Central memory CD8-positive, alpha-beta T cell (primary cell): ENCODE measurements around the gene KIAA0825.

Source experiments
- ATAC-seq: fragments of 150-1000 bp; cut with Tn5 transposase; replicated peaks from 2 replicates; pipeline ENCODE4 v1.10.0; 2022; ENCODE audit warnings: mild to moderate bottlenecking, moderate FRiP score, moderate number of reproducible peaks; ENCODE audit not compliant: poor library complexity, severe bottlenecking; ENCODE audit errors: extremely low read depth
- DNase-seq, 2 donors: peaks; one replicate each; pipeline ENCODE4 v3.0.0; 2021; ENCODE audit warnings: low spot score in 2 of 2
- H3K27ac Mint-ChIP-seq: one replicate; pipeline ENCODE4 v1.8.0; 2022; ENCODE audit warnings: low read depth, mild to moderate bottlenecking, moderate library complexity, mixed read lengths
- H3K27me3 Mint-ChIP-seq: one replicate; pipeline ENCODE4 v1.8.0; 2022; ENCODE audit warnings: mixed read lengths
- H3K36me3 Mint-ChIP-seq: one replicate; pipeline ENCODE4 v1.8.0; 2022; ENCODE audit warnings: mild to moderate bottlenecking, moderate library complexity, mixed read lengths; ENCODE audit not compliant: insufficient read depth
- H3K4me1 Mint-ChIP-seq: one replicate; pipeline ENCODE4 v1.8.0; 2022; ENCODE audit warnings: mixed read lengths
- H3K4me3 Mint-ChIP-seq: one replicate; pipeline ENCODE4 v1.8.0; 2022; ENCODE audit warnings: mild to moderate bottlenecking, moderate library complexity, mixed read lengths
- H3K9me3 Mint-ChIP-seq: one replicate; pipeline ENCODE4 v1.8.0; 2022; ENCODE audit warnings: mixed read lengths

The KIAA0825 gene

DNA sequence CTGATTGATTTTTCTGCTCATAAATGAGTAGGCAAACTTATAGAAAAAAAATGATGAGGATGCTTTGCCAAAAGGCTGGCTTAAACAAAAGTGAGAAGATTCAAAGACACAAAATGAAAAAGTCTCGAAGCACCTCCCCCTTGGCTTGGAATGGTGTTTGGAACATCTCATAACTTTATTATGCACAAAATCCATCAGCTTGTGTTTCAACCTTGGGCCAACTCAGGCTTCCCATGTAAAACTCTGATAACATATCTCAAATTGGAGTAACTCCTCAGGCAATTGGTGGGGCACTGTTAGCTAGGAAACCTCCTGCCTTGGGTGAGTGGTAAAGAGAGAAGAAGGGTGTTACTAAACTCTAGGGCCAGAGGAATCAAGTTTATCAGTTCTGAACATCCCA lies 176.3 kb downstream of the KIAA0825 start:
- ATAC-seq (no peak), DNase-seq (no peak)
- no peaks in the 10 kb centered on the region for H3K27me3 Mint-ChIP-seq
- no peak overlapping the region for H3K4me3 Mint-ChIP-seq
- H3K9me3 Mint-ChIP-seq: no peaks in the 10 kb centered on the region
- H3K27ac Mint-ChIP-seq: no peak overlapping the region
- peaks cover 2% of the 10 kb centered on the region for H3K36me3 Mint-ChIP-seq
- H3K4me1 Mint-ChIP-seq: no peaks in the 10 kb centered on the region

- Mint-ChIP-seq H3K27ac (no peak overlapping the region), H3K27me3 (no peaks in the 10 kb centered on the region), H3K4me3 (no peak overlapping the region), H3K4me1 (no peaks in the 10 kb centered on the region), H3K9me3 (no peaks in the 10 kb centered on the region), H3K36me3 (peaks cover 2% of the 10 kb centered on the region)
- ATAC-seq (no peak), DNase-seq (no peak)
These were observed 178.4 kb downstream of the KIAA0825 start for GRCh38 chr5:94440015-94440414.

DNA sequence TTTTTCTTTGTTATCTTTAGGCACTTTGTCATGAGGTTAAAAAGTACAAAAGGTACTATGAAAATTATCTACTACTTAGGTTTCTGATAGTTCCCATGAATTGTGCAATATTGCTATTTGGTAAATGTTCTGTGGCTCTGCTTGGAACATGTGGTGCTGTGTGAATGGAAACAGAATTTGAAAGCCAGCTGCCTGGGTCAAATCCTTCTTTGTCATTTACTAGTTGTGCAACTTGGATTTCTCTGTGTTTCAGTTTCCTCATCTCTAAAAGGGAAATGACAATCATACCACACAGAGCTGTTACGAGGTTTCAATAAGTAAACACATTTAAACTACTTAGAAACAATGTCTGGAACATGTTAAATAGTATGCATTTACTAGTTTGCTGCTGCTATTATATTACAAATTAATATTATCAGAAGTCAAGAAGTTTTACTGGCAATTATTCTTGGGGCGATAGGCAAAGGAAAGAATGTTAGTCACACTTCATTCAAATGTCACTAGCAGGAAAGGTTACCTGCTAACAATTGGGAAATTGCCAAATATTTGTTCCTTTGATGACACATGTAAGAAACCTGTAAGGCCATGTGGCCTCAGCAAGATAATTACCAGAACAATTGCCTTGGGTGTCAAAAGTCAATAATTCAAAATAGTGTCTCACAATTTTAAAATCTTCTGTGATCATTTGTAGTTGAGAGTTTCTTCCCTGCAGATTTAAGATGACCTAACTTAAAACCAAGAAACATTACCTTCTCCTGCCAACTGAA lies 184.8 kb downstream of the KIAA0825 start:
- no peaks in the 10 kb centered on the region for H3K27me3 Mint-ChIP-seq
- no peaks in the 10 kb centered on the region for H3K4me1 Mint-ChIP-seq
- H3K9me3 Mint-ChIP-seq: peaks cover 5% of the 10 kb centered on the region
- peaks cover 2% of the 10 kb centered on the region for H3K36me3 Mint-ChIP-seq
- no peak for DNase-seq
- no peak for ATAC-seq
- no peak overlapping the region for H3K27ac Mint-ChIP-seq
- H3K4me3 Mint-ChIP-seq: no peak overlapping the region

DNA sequence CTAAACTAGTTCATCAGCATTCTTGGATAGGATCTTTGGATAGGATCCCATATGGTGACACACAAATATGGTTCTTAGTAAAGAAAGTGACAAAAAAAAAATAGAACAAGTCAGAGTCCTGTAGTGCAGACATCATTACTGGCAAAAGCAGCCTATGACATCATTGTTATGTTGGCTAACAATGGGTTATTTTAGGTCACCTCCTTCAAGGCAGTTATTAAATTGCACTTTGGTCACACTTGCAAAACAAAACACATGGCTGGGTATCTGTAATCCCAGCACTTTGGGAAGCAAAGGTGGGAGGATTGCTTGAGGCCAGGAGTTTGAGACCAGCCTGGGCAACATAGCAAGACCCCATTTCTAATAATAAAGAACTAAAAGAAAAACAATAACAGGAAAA lies 185.9 kb downstream of the KIAA0825 start:
- H3K36me3 Mint-ChIP-seq: peaks cover 2% of the 10 kb centered on the region
- H3K4me3 Mint-ChIP-seq: no peak overlapping the region
- peaks cover 11% of the 10 kb centered on the region for H3K9me3 Mint-ChIP-seq
- H3K27ac Mint-ChIP-seq: no peak overlapping the region
- DNase-seq: no peak
- no peak for ATAC-seq
- no peaks in the 10 kb centered on the region for H3K27me3 Mint-ChIP-seq
- no peaks in the 10 kb centered on the region for H3K4me1 Mint-ChIP-seq

DNA sequence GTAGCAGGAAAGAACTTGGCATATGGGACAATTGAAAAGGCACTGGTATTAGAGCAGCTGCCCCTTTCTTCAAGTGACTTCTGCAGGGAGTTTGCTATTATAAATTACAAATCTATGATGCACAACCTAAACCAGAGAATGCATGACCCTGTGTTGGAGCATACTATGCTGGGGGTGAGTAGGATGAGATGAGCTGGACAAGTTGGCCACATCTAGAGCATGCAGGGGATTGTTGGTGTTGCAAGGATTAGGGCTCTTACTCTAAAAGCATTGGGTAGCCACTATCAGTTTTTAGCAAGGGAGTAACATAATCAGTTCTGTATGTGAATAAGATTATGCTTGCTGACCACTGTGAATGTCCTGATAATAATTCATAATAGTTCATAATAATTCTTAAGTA lies 186.7 kb downstream of the KIAA0825 start:
- ATAC-seq (no peak), DNase-seq (no peak)
- H3K36me3 Mint-ChIP-seq: peaks cover 2% of the 10 kb centered on the region
- H3K9me3 Mint-ChIP-seq: peaks cover 11% of the 10 kb centered on the region
- no peaks in the 10 kb centered on the region for H3K27me3 Mint-ChIP-seq
- H3K4me3 Mint-ChIP-seq: no peak overlapping the region
- no peaks in the 10 kb centered on the region for H3K4me1 Mint-ChIP-seq
- H3K27ac Mint-ChIP-seq: no peak overlapping the region

DNA sequence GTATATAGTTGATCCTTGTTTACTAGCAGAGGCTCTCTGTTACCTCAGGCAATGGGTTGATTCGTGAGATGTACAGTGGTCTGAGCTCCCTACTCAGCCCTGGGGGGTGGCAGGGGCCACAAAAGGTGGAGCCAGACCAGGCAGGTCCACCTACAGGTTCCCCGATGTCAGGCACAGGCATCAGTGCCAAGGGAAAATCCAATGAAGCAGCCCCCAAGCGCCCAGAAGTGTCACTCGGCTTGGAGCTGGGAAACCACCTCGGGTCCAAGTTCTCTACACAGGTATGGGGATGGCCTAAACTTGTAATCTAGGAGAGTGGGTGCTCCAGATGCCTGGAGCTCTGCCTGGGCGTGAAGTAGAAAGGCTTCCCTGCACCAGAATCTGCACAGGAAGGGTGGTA lies 188.8 kb downstream of the KIAA0825 start:
- Mint-ChIP-seq H3K9me3 (peaks cover 11% of the 10 kb centered on the region), H3K4me3 (no peak overlapping the region), H3K27me3 (no peaks in the 10 kb centered on the region), H3K36me3 (peaks cover 2% of the 10 kb centered on the region), H3K27ac (no peak overlapping the region), H3K4me1 (no peaks in the 10 kb centered on the region)
- ATAC-seq (no peak), DNase-seq (no peak)

DNA sequence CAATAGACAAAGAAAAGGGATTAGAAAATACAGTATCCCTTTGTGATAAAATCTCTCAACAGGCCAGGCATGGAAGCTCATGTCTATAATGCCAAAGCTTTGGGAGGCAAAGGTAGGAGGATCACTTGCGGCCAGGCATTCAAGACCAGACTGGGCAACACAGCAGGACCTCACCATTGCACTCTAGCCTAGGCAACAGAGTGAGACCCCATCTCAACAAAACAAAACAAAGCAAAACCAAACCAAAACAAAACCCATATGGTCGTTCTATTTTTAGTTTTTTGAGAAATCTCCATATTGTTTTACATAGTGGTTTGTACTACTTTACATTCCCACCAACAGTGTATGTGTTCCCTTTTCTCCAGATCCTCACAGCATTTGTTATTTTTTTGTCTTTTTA lies 193.0 kb downstream of the KIAA0825 start:
- no peak for ATAC-seq
- no peaks in the 10 kb centered on the region for H3K4me1 Mint-ChIP-seq
- H3K36me3 Mint-ChIP-seq: no peaks in the 10 kb centered on the region
- H3K27me3 Mint-ChIP-seq: no peaks in the 10 kb centered on the region
- DNase-seq: no peak
- no peak overlapping the region for H3K4me3 Mint-ChIP-seq
- peaks cover 11% of the 10 kb centered on the region for H3K9me3 Mint-ChIP-seq
- no peak overlapping the region for H3K27ac Mint-ChIP-seq

GRCh38 chr5:94423411-94423810 lies 195.0 kb downstream of the KIAA0825 start:
- no peak overlapping the region for H3K4me3 Mint-ChIP-seq
- no peak for DNase-seq

GRCh38 chr5:94422812-94423211 lies 195.6 kb downstream of the KIAA0825 start:
- Mint-ChIP-seq H3K27me3 (no peaks in the 10 kb centered on the region), H3K4me3 (no peak overlapping the region), H3K4me1 (no peaks in the 10 kb centered on the region), H3K9me3 (peaks cover 2% of the 10 kb centered on the region), H3K27ac (no peak overlapping the region), H3K36me3 (no peaks in the 10 kb centered on the region)
- no peak for ATAC-seq
- no peak for DNase-seq

More at GRCh38 chr5:94423411-94423810, 195.0 kb downstream of the KIAA0825 start:
- Mint-ChIP-seq H3K27me3 (no peaks in the 10 kb centered on the region), H3K4me1 (no peaks in the 10 kb centered on the region), H3K27ac (no peak overlapping the region), H3K36me3 (no peaks in the 10 kb centered on the region), H3K9me3 (peaks cover 6% of the 10 kb centered on the region)
- ATAC-seq: no peak

DNA sequence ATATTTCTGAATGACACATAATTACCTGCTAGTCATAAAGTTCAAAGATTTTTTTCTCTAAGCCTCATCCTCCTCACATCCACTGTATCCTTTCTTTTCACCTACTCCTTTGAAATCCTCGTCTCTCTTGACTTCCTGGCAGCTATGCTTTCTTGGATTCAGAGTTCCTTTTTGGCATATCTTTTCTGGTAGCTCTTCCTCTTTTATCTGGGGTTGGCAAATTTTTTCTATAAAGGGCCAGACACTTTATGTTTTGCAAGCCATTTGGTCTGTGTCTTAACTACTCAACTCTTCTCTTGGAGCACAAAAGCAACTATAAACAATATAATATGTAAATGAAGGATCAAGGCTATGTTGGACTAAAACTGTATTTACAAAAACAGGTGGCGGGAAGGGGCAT lies 197.5 kb downstream of the KIAA0825 start:
- DNase-seq: no peak
- H3K27ac Mint-ChIP-seq: no peak overlapping the region
- ATAC-seq: no peak
- H3K36me3 Mint-ChIP-seq: peaks cover 1% of the 10 kb centered on the region
- H3K4me3 Mint-ChIP-seq: no peak overlapping the region
- H3K9me3 Mint-ChIP-seq: no peaks in the 10 kb centered on the region
- no peaks in the 10 kb centered on the region for H3K4me1 Mint-ChIP-seq
- no peaks in the 10 kb centered on the region for H3K27me3 Mint-ChIP-seq

DNA sequence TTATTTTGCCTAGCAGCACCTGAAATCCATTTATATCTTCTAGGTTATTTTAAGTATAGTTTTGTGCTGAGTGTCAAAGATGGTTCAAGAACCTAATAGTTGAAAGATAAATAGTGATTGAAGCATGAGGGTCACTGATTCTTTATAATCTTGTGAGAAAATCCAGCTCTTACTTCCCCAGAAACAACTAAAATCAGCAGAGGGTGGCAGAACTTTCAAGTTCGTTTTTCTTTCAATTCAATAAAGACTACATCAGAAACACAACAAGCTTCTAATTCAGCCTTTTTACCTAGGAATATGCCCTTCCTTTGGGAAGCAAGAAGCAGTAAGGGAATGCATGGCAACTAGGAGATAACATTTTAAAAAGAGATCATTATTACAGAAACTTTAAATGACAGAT lies 202.6 kb downstream of the KIAA0825 start:
- peaks cover 1% of the 10 kb centered on the region for H3K36me3 Mint-ChIP-seq
- no peak overlapping the region for H3K27ac Mint-ChIP-seq
- no peak for DNase-seq
- H3K27me3 Mint-ChIP-seq: no peaks in the 10 kb centered on the region
- no peak overlapping the region for H3K4me3 Mint-ChIP-seq
- ATAC-seq: no peak
- no peaks in the 10 kb centered on the region for H3K4me1 Mint-ChIP-seq
- H3K9me3 Mint-ChIP-seq: no peaks in the 10 kb centered on the region

DNA sequence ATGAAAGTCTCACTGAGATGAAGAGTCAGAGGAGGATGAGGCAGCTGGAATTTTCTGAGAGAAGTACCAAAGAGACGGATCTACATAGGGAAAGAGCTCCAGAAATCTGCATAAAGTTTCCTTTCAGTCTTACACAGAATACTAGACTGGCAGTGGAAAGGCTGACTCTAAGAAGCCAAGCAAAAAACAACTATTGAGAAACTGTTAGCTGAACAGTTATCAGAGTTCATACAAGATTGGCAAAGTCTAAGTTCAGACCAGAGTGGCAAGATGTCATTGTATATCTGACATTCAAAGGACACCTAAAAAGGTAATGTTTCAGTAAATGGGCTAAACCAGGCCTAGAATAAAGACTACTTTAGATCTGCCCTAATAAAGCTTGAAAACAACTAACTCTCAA lies 209.0 kb downstream of the KIAA0825 start:
- H3K9me3 Mint-ChIP-seq: no peaks in the 10 kb centered on the region
- H3K27ac Mint-ChIP-seq: no peak overlapping the region
- no peak for ATAC-seq
- H3K4me3 Mint-ChIP-seq: no peak overlapping the region
- no peaks in the 10 kb centered on the region for H3K27me3 Mint-ChIP-seq
- no peaks in the 10 kb centered on the region for H3K36me3 Mint-ChIP-seq
- no peaks in the 10 kb centered on the region for H3K4me1 Mint-ChIP-seq
- no peak for DNase-seq

- Mint-ChIP-seq H3K4me1 (no peaks in the 10 kb centered on the region), H3K4me3 (no peak overlapping the region), H3K27me3 (no peaks in the 10 kb centered on the region), H3K9me3 (no peaks in the 10 kb centered on the region), H3K27ac (no peak overlapping the region), H3K36me3 (peaks cover 2% of the 10 kb centered on the region)
- ATAC-seq: no peak
- DNase-seq: no peak
These were observed 211.4 kb downstream of the KIAA0825 start for GRCh38 chr5:94407023-94407422.
